ENCODE measurements around the gene TAGLN2.

TAGLN2 gene

DNA sequence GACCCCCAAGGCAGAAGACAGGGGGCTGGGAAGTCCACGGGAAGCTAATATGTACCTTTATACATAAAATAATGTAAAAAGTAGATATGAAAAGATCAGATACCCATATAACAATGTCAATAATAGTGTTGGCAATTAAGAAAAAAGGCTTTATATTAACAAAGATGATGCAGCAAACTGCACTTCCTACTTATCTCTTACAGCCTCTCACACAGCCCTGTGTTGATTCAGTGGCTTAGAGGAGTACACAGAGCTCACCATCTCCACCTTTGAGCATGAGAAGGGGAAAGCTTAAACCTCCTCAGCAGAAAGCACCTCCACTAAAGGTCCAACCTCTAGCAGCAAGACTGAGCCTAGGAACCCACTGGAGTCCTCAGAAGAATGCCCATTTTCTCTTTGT lies 55.7 kb downstream of the TAGLN2 start:
- DNase-seq (ENCODE audit: low read depth) = no peak

DNA sequence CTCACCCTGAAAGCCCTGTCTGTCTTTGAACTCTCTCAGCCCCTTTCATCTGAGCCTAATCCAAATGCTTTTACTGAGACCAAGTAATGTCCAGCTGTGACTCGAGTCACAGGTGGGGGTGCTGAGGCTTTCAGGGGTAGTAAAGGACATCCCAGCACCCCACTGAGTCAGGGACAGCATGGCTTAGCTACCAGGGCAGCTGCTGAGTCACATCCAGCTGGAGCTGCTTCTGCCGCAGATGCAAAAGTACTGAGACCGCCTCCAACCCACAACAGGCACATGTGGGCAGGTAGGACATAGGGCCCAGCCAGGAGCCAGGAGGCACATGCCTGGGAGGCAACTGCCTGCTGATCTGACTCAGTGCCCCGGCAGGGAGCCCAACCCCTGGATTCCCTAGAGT lies 56.1 kb downstream of the TAGLN2 start:
- no peak for DNase-seq (ENCODE audit: low read depth)

DNA sequence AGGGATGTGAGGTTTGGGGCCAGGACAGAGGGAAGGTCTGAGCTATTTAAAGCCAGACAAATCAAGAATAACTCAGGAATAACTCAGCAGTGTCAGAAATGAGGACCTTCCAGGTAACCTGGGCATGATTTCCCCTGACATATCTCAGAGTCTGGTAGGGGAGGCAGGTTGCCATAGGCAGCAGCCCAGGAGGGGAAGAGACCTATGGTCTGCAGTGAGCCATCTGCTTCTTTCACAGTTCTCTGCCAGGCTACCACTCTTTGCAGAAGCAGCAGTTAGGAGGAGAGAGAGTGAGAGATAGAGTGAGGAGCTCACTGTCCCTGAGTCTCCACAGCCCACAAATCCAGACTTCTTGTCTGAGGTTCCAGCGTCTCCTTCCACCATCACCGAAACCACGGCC lies 56.5 kb downstream of the TAGLN2 start:
- no peak for DNase-seq (ENCODE audit: low read depth)

Measured in stimulated activated CD8-positive, alpha-beta memory T cell treated with anti-CD3 and anti-CD28 coated beads, Interleukin-12 subunit alpha, Interleukin-12 subunit beta, amount 100 ng/mL, for 4 hours (primary cell).